Stomach smooth muscle (tissue), 2 donors: ENCODE measurements around the gene FBXO3.
A peak's percentile ranks its signal among the peaks of the same experiment; 100 is the strongest.

Experiments
- H3K27ac ChIP-seq: one replicate; pipeline ENCODE4 v1.7.0; 2013; ENCODE audit warnings: mild to moderate bottlenecking, low read length, inconsistent platforms
- H3K27me3 ChIP-seq, 2 donors: one replicate each; pipeline ENCODE4 v1.7.0; 2013; ENCODE audit warnings: low read length in 2 of 2; ENCODE audit not compliant: insufficient read depth in 2 of 2, control insufficient read depth in 1 of 2
- H3K36me3 ChIP-seq, 2 donors: one replicate each; pipeline ENCODE4 v1.7.0; 2013; ENCODE audit warnings: low read length in 2 of 2; ENCODE audit not compliant: control insufficient read depth in 2 of 2, insufficient read depth in 2 of 2
- H3K4me1 ChIP-seq: one replicate; pipeline ENCODE4 v1.7.0; 2013; ENCODE audit warnings: low read length; ENCODE audit not compliant: control insufficient read depth, insufficient read depth
- H3K4me3 ChIP-seq, 2 donors: one replicate each; pipeline ENCODE4 v1.7.0; 2013; ENCODE audit warnings: low read length in 2 of 2
- H3K9ac ChIP-seq, 2 donors: one replicate each; pipeline ENCODE4 v1.7.0; 2013; ENCODE audit warnings: low read length in 2 of 2, mild to moderate bottlenecking in 1 of 2
- H3K9me3 ChIP-seq, 2 donors: one replicate each; pipeline ENCODE4 v1.7.0; 2013; ENCODE audit warnings: low read length in 2 of 2; ENCODE audit not compliant: control insufficient read depth in 2 of 2
- donor health status: healthy.
- donor health status: Pancreatic carcinoma.

FBXO3 gene

GRCh38 chr11:33701302-33702230 is 72.8 kb downstream of the FBXO3 start:
- no peaks in the 10 kb centered on the region for H3K27me3 ChIP-seq
- peak overlapping the region; percentile 38 for H3K27ac ChIP-seq
- H3K9me3 ChIP-seq: no peaks in the 10 kb centered on the region
- peaks cover 13% of the 10 kb centered on the region for H3K4me1 ChIP-seq
- peak overlapping the region; percentile 3 to 66 for H3K9ac ChIP-seq
- H3K4me3 ChIP-seq: peak overlapping the region; percentile 41 to 76
- peaks cover 0 to 8% of the 10 kb centered on the region in 2 donors for H3K36me3 ChIP-seq

DNA sequence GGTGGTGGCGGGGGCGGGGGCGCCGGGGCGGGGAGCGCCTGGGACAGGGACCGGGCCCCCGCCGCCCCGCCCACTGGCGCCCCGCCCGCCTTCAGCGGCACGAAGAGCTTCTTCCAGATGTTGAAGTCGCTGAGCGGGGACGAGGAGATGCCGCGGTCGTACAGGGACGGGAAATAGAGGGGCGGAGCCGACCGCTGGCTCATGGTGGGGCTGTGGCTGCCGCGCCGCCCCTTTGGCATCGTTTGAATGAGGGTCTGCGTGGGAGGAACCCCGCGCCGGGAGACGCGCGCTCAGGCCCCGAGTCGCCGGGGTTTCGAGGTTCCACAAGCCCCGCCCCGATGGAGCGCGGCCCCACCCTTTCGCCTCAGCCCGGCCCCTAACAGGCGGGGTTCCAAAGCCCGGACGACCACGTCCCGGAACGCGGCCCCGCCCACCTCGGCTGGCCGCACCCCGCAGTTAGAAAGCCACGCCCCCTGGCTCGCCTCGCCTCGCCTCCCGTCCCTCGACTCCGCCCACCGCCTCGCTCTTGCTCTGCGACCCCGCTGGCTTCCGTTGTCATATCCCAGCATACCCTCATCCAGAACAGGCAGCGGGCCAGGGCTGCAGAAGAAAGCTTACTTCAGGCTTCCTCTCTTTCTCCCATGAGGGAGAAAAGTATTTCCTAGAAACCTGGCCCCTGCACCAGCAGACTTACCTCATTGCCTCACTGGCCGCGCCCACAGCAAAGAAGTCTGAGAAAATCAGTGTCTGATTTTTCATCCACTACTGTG is 73.6 kb downstream of the FBXO3 start, which contains the start of gene C11orf91:
TSS of gene C11orf91 (minus strand) at position 325 of the 770 bp plus-strand sequence. CDS start at position 239, 86 bp downstream.
- Histone ChIP-seq H3K27ac (peak within 1 kb of the TSS; percentile 38), H3K9ac (peak within 1 kb of the TSS; percentile 41 to 66), H3K36me3 (peaks cover 0 to 4% of the 10 kb centered on the region in 2 donors), H3K27me3 (no peaks in the 10 kb centered on the region), H3K4me3 (peak within 1 kb of the TSS; percentile 41 to 76), H3K9me3 (no peaks in the 10 kb centered on the region), H3K4me1 (peaks cover 13% of the 10 kb centered on the region)

GRCh38 chr11:33700063-33700501 is 74.2 kb downstream of the FBXO3 start:
- H3K36me3 ChIP-seq: peaks cover 0 to 1% of the 10 kb centered on the region in 2 donors

DNA sequence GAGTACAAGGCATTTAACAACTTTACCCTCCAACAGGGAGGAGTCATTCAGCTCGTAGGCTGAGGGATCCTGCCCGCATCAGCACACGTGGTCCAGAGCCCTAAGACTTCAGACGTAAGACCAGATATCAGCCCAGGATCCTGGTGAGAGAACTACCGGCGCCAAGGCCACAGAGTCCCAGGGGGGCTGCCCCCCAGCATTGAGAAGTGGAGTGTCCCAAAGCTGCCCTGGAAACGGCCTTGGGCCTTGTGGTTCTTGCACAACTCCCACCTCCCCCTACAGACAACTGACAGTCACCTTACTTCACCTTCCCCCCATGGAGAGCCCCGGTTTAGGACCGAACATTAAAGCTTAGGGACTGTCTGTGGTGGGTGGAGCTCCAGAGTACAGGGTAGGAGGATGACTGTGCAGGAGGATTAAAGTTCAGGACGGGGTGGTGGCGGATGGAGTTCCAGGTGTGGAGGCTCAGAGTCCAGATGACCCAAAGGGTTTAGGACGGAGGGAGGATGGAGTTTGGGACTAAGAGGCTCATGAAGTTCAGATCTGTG is 74.7 kb downstream of the FBXO3 start:
- no peak overlapping the region for H3K4me3 ChIP-seq

More at GRCh38 chr11:33700063-33700501, 74.2 kb downstream of the FBXO3 start:
- peaks cover 13% of the 10 kb centered on the region for H3K4me1 ChIP-seq
- H3K9me3 ChIP-seq: no peaks in the 10 kb centered on the region
- H3K27me3 ChIP-seq: no peaks in the 10 kb centered on the region
- H3K4me3 ChIP-seq: peak overlapping the region in 1 of 2 donors; percentile 76
- peak overlapping the region in 1 of 2 donors; percentile 41 for H3K9ac ChIP-seq
- H3K27ac ChIP-seq: no peak overlapping the region

DNA sequence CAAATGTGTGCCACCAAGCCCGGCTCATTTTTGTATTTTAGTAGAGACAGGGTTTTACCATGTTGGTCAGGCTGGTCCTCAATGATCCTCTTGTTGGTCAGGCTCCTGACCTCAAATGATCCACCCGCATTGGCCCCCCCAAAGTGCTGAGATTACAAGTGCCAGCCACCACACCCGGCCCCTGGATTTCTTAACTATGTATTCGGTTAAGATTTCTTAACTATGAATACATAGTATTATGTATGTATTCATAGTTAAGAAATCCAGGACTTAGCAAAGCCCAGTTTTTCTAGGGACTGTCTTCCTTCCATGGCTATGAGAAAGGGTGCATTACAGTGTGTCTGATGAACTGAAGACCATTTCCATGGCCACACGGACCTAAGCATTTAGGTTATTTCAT is 75.4 kb downstream of the FBXO3 start:
- H3K27me3 ChIP-seq: no peaks in the 10 kb centered on the region
- no peak overlapping the region for H3K27ac ChIP-seq
- H3K36me3 ChIP-seq: no peaks in the 10 kb centered on the region
- no peak overlapping the region for H3K4me3 ChIP-seq
- H3K9me3 ChIP-seq: no peaks in the 10 kb centered on the region
- no peak overlapping the region for H3K9ac ChIP-seq
- H3K4me1 ChIP-seq: peaks cover 21% of the 10 kb centered on the region

More for the DNA sequence above, 74.7 kb downstream of the FBXO3 start:
- Histone ChIP-seq H3K27ac (no peak overlapping the region), H3K27me3 (no peaks in the 10 kb centered on the region), H3K36me3 (no peaks in the 10 kb centered on the region), H3K9me3 (no peaks in the 10 kb centered on the region), H3K9ac (no peak overlapping the region), H3K4me1 (peaks cover 16% of the 10 kb centered on the region)

- H3K4me1 ChIP-seq: peaks cover 19% of the 10 kb centered on the region
Measured at GRCh38 chr11:33697997-33698396, 76.3 kb downstream of the FBXO3 start.

DNA sequence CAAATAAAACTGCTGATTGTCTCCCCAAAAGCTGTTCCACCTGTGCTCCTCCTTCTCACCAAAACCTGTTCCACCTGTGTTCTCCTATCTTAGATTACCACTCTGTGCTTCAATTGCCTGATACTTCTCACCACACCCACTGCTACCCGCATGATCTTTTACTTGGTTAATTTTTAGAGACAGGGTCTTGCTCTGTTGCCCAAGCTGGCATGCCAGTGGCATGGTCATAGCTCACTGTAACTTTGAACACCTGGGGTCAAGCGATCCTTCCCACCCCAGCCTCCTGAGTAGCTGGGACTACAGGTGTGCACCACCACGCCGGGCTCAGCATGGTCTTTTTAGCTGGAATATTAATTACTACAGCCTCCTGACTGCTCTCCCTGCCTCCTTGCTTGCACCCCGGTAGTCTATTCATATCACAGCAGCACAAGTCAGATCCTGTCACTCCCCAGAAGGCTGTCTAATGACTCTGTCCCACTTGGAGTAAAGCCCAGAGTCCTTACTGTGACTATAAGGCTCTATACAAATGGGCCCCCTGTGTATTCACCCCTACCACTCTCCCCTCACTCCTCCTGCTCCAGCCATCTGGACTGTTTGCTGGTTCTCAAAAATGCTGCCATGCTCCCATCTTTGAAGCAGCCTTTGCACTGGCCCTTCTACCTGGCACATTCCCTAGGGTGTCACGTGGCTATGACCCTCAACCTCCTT is 77.2 kb downstream of the FBXO3 start:
- Histone ChIP-seq H3K27me3 (no peaks in the 10 kb centered on the region), H3K27ac (no peak overlapping the region), H3K4me1 (peaks cover 28% of the 10 kb centered on the region), H3K9ac (no peak overlapping the region), H3K9me3 (no peaks in the 10 kb centered on the region), H3K4me3 (no peak overlapping the region), H3K36me3 (no peaks in the 10 kb centered on the region)

More at GRCh38 chr11:33697997-33698396, 76.3 kb downstream of the FBXO3 start:
- no peaks in the 10 kb centered on the region for H3K9me3 ChIP-seq
- H3K27me3 ChIP-seq: no peaks in the 10 kb centered on the region
- H3K36me3 ChIP-seq: no peaks in the 10 kb centered on the region
- H3K27ac ChIP-seq: no peak overlapping the region
- no peak overlapping the region for H3K4me3 ChIP-seq
- no peak overlapping the region for H3K9ac ChIP-seq

- Histone ChIP-seq H3K4me1 (peaks cover 33% of the 10 kb centered on the region), H3K27me3 (no peaks in the 10 kb centered on the region), H3K9me3 (no peaks in the 10 kb centered on the region), H3K36me3 (no peaks in the 10 kb centered on the region), H3K4me3 (no peak overlapping the region), H3K9ac (no peak overlapping the region), H3K27ac (no peak overlapping the region)
Measured at GRCh38 chr11:33696411-33696810, 77.9 kb downstream of the FBXO3 start.

DNA sequence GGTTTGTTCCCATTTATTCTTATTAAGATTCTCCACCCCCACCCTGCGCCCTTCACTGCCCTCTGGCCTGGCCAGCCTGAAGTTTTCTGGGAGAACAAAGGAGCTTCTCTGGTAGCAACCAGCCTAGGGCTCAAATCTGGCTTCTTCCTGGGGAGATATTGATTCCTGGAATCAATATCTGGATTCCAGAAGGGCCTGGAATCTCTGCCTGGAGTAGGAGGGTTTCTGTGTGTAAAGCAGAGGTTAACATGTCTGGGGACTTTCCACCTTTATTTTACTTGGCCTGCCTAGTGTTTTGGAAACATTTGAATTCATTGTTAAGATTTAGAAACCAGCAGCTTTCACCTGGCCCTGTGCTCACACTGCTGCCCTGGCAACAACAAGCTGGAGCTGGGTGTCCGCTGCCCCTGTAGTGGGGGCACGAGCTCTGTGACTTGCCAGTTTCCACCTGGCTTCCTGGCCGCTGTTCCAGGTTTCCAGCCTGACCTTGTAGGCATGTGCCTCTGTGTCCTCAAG is 79.2 kb downstream of the FBXO3 start:
- Histone ChIP-seq H3K9ac (no peak overlapping the region), H3K36me3 (no peaks in the 10 kb centered on the region), H3K27ac (no peak overlapping the region), H3K4me1 (peaks cover 33% of the 10 kb centered on the region), H3K4me3 (no peak overlapping the region), H3K9me3 (no peaks in the 10 kb centered on the region), H3K27me3 (no peaks in the 10 kb centered on the region)
